Measurements from ENCODE around the gene WDR53. TPM values are rescaled to one million over a fixed set of nuclear protein-coding genes. Genes with fewer than 3 reads are reported as not detected.

The WDR53 gene
- total RNA-seq, 1 experiment from 2014 or later, result 14.8 TPM

GRCh38 chr3:196544491-196544992 is 23.8 kb downstream of the WDR53 start:
- CTCF ChIA-PET, result interaction anchor here (0.7 kb wide), 1 partner anchor 22 kb away, joined by 3 read pairs; no protein-coding TSS in a partner anchor
- POLR2A ChIA-PET, result no interaction called here
- no peaks in the 10 kb centered on the region for H3K9me2 ChIP-seq (ENCODE audit: insufficient read depth)

More at GRCh38 chr3:196544491-196544992, 23.8 kb downstream of the WDR53 start:
- no peak overlapping the region for H3K9ac ChIP-seq (ENCODE audit: low read length)
- H3K79me2 ChIP-seq (ENCODE audit: insufficient read depth, low read length), result no peaks in the 10 kb centered on the region
- no peaks in the 10 kb centered on the region for H3K4me1 ChIP-seq (ENCODE audit: control insufficient read depth in 1 of 2, insufficient read depth in 2 of 2, low read length in 2 of 2)
- RAD21 ChIA-PET (ENCODE audit: low non-redundant PET in 1 of 2, low total read pairs in 2 of 2, uncharacterized antibody in 2 of 2, unreplicated experiment in 2 of 2), result no interaction called here
- H3K36me3 ChIP-seq (ENCODE audit: control insufficient read depth in 1 of 2, insufficient read depth in 2 of 2, low read length in 2 of 2), result no peaks in the 10 kb centered on the region
- H3K4me3 ChIP-seq (replicated peaks in 1 of 2; ENCODE audit: low read depth in 1 of 2, low read length in 2 of 2), result no peak overlapping the region
- TF ChIP-seq CTCF (IDR thresholded peaks at IDR 0.05 in 2 of 3, conservative IDR thresholded peaks at IDR 0.05 in 1 of 3; ENCODE audit: borderline replicate concordance in 1 of 3, insufficient read depth in 1 of 3, low read depth in 2 of 3, low read length in 2 of 3) (no peak), ZFX (IDR thresholded peaks at IDR 0.05) (no peak), RAD21 (IDR thresholded peaks at IDR 0.05; ENCODE audit: low read depth) (no peak), SRF (IDR thresholded peaks at IDR 0.05; ENCODE audit: low read depth) (no peak), ZBTB33 (IDR thresholded peaks at IDR 0.05; ENCODE audit: extremely low read depth, insufficient replicate concordance, low read length) (no peak), TCF7L2 (IDR thresholded peaks at IDR 0.05; ENCODE audit: borderline replicate concordance, extremely low read depth, insufficient read depth, insufficient read length) (no peak), ZNF274 (IDR thresholded peaks at IDR 0.05; ENCODE audit: low read depth, low read length) (no peak), FOSL1 (IDR thresholded peaks at IDR 0.05; ENCODE audit: low read depth) (no peak), CBX3 (IDR thresholded peaks at IDR 0.05; ENCODE audit: low read depth) (no peak), CEBPB (IDR thresholded peaks at IDR 0.05; ENCODE audit: low read depth) (no peak), ATF3 (IDR thresholded peaks at IDR 0.05) (no peak), POLR2A (IDR thresholded peaks at IDR 0.05; ENCODE audit: borderline replicate concordance, extremely low read depth, insufficient read depth, insufficient read length) (no peak), ELF1 (IDR thresholded peaks at IDR 0.05; ENCODE audit: borderline replicate concordance, low read depth) (no peak)
- TF ChIP-seq, protein P1, sequence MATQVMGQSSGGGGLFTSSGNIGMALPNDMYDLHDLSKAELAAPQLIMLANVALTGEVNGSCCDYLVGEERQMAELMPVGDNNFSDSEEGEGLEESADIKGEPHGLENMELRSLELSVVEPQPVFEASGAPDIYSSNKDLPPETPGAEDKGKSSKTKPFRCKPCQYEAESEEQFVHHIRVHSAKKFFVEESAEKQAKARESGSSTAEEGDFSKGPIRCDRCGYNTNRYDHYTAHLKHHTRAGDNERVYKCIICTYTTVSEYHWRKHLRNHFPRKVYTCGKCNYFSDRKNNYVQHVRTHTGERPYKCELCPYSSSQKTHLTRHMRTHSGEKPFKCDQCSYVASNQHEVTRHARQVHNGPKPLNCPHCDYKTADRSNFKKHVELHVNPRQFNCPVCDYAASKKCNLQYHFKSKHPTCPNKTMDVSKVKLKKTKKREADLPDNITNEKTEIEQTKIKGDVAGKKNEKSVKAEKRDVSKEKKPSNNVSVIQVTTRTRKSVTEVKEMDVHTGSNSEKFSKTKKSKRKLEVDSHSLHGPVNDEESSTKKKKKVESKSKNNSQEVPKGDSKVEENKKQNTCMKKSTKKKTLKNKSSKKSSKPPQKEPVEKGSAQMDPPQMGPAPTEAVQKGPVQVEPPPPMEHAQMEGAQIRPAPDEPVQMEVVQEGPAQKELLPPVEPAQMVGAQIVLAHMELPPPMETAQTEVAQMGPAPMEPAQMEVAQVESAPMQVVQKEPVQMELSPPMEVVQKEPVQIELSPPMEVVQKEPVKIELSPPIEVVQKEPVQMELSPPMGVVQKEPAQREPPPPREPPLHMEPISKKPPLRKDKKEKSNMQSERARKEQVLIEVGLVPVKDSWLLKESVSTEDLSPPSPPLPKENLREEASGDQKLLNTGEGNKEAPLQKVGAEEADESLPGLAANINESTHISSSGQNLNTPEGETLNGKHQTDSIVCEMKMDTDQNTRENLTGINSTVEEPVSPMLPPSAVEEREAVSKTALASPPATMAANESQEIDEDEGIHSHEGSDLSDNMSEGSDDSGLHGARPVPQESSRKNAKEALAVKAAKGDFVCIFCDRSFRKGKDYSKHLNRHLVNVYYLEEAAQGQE (IDR thresholded peaks at IDR 0.05; ENCODE audit: low read depth), result no peak
- TF ChIP-seq, protein P2, sequence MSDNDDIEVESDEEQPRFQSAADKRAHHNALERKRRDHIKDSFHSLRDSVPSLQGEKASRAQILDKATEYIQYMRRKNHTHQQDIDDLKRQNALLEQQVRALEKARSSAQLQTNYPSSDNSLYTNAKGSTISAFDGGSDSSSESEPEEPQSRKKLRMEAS (IDR thresholded peaks at IDR 0.05), result no peak
- BruUV-seq (replicated peaks), result no TSS peak
- ATAC-seq (no peak), DNase-seq (ENCODE audit: low read depth, low spot score) (no peak)
- intact Hi-C loops (cut with micrococcal nuclease), result no loop called here
- no peaks in the 10 kb centered on the region for H3K27me3 ChIP-seq (ENCODE audit: insufficient read depth, low read length)
- H3K27ac ChIP-seq (ENCODE audit: low read depth, low read length), result no peak overlapping the region
- H2AFZ ChIP-seq (ENCODE audit: low read depth, low read length, poor library complexity, severe bottlenecking), result no peak overlapping the region
- no peak overlapping the region for H3K4me2 ChIP-seq (ENCODE audit: low read length)
- H4K20me1 ChIP-seq (ENCODE audit: insufficient read depth), result no peaks in the 10 kb centered on the region
- H3K9me3 ChIP-seq (ENCODE audit: control insufficient read depth in 1 of 2, insufficient read depth in 1 of 2, low read depth in 1 of 2, low read length in 2 of 2), result no peaks in the 10 kb centered on the region
